Measurements from ENCODE around the gene BEAN1. TPM values are rescaled to one million over a fixed set of nuclear protein-coding genes. Genes with fewer than 3 reads are reported as not detected.
"Not testable (repeated sequence)": the region's sequence is repeated elsewhere in the genome, so short reads cannot be mapped to it uniquely, and the experiment has no call there.

Gene BEAN1
- total RNA-seq, 1 donor from 2014 or later, result 1.2 TPM

DNA sequence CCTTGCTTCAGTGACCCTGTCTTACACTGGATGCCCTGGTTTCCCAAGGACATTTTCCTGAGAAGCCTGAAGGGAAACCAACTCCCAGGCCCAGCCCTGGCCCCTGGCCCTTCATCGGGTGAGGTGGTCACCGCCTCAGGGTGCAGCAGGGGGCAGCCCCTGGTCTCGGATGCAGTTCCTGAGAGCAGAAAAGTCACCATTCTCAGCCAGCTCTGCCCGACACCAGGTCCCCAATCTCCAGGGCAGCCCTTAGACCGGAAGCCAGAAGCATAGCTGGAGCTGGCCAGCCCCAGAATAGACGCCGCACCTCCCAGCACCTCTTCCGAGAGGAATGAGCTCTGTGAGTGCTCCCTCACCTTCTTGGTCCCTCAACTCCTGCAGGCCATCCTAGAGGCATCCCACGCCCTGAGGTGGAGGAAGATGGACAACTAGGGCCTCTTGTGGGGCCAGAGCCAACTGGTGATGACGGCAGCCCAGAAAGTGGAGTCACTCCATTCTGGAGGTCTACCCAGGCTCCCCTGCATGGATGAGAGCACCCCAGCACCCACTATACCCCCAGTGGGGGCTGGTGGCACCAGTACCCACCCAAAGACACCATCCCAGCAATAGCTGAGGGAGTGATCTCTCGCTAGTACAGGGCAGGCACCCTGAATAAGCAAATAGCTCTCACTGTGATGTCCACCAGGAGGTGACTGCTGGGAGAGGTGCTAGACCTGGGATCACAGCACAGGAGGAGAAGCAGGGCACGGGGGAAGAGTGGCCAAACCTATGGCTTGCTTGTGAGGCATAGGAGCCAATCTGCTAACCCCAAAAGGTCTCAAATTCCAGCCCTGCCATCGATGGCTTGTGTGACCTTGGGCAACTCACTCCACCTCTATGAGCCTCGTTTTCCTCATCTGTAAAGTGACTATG, 66.7 kb downstream of the BEAN1 start:
- H3K9ac ChIP-seq (ENCODE audit: low read length), result no peak overlapping the region
- H3K9me3 ChIP-seq (ENCODE audit: insufficient read depth, low read depth, low read length), result no peaks in the 10 kb centered on the region
- Mint-ChIP-seq H3K9me3 (ENCODE audit: unreplicated experiment) (peaks cover 16% of the 10 kb centered on the region), H3K27ac (ENCODE audit: unreplicated experiment) (no peak overlapping the region), H3K4me3 (ENCODE audit: unreplicated experiment) (no peak overlapping the region), H3K36me3 (ENCODE audit: low read depth, unreplicated experiment) (peaks cover 9% of the 10 kb centered on the region), H3K27me3 (ENCODE audit: low read depth, unreplicated experiment) (peaks cover 38% of the 10 kb centered on the region), H3K4me1 (ENCODE audit: low read depth, unreplicated experiment) (peaks cover 2% of the 10 kb centered on the region)
- H3K79me2 ChIP-seq (ENCODE audit: insufficient read depth, low read length), result no peaks in the 10 kb centered on the region
- no peaks in the 10 kb centered on the region for H3K4me1 ChIP-seq (ENCODE audit: insufficient read depth, low read length)
- H3K27ac ChIP-seq (ENCODE audit: low read depth, low read length), result no peak overlapping the region
- no peak overlapping the region for H3K4me3 ChIP-seq (ENCODE audit: insufficient read depth, low read depth, low read length)
- no peak for DNase-seq (ENCODE audit: low read depth)
- no peak overlapping the region for H3K4me2 ChIP-seq (ENCODE audit: low read length)
- no peak for TF ChIP-seq EZH2 (IDR thresholded peaks at IDR 0.05; ENCODE audit: insufficient read depth, low read length)
- TF ChIP-seq, protein P1, sequence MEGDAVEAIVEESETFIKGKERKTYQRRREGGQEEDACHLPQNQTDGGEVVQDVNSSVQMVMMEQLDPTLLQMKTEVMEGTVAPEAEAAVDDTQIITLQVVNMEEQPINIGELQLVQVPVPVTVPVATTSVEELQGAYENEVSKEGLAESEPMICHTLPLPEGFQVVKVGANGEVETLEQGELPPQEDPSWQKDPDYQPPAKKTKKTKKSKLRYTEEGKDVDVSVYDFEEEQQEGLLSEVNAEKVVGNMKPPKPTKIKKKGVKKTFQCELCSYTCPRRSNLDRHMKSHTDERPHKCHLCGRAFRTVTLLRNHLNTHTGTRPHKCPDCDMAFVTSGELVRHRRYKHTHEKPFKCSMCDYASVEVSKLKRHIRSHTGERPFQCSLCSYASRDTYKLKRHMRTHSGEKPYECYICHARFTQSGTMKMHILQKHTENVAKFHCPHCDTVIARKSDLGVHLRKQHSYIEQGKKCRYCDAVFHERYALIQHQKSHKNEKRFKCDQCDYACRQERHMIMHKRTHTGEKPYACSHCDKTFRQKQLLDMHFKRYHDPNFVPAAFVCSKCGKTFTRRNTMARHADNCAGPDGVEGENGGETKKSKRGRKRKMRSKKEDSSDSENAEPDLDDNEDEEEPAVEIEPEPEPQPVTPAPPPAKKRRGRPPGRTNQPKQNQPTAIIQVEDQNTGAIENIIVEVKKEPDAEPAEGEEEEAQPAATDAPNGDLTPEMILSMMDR (IDR thresholded peaks at IDR 0.05; ENCODE audit: insufficient read depth, low read depth, low read length), result no peak
- H3K27me3 ChIP-seq (ENCODE audit: insufficient read depth, low read length), result no peaks in the 10 kb centered on the region
- no peak for FAIRE-seq
- no peaks in the 10 kb centered on the region for H4K20me1 ChIP-seq (ENCODE audit: insufficient read depth, low read length)
- no peaks in the 10 kb centered on the region for H3K36me3 ChIP-seq (ENCODE audit: insufficient read depth, low read length)
- no peak overlapping the region for H2AFZ ChIP-seq (ENCODE audit: low read depth, low read length)

DNA sequence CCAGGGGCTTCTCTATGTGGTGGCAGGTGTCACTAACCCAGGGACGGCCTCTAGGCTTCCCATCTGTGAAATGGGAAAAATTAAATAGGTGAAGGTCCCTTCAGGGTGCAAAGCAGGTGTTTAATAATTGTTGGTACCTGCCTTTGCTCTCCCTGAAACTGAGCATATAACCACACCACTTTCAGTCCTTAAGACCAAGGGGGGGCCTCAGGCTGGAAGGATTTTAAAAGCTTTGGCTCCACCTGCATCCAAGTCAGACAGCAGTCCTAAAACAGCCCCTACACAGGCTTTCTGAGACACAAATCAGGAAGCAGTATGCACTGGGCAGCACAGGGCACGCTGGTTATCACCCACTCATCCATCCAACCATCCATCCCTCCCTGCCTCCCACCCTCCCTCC, 67.8 kb downstream of the BEAN1 start:
- DNase-seq (ENCODE audit: low read depth) (no peak), FAIRE-seq (no peak)
- Mint-ChIP-seq H3K36me3 (ENCODE audit: low read depth, unreplicated experiment) (peaks cover 9% of the 10 kb centered on the region), H3K9me3 (ENCODE audit: unreplicated experiment) (peaks cover 19% of the 10 kb centered on the region), H3K4me1 (ENCODE audit: low read depth, unreplicated experiment) (no peaks in the 10 kb centered on the region), H3K27me3 (ENCODE audit: low read depth, unreplicated experiment) (peaks cover 38% of the 10 kb centered on the region), H3K27ac (ENCODE audit: unreplicated experiment) (no peak overlapping the region), H3K4me3 (ENCODE audit: unreplicated experiment) (no peak overlapping the region)
- no peaks in the 10 kb centered on the region for H4K20me1 ChIP-seq (ENCODE audit: insufficient read depth, low read length)
- H3K79me2 ChIP-seq (ENCODE audit: insufficient read depth, low read length), result no peaks in the 10 kb centered on the region
- H3K4me3 ChIP-seq (ENCODE audit: insufficient read depth, low read depth, low read length), result no peak overlapping the region
- H3K4me2 ChIP-seq (ENCODE audit: low read length), result no peak overlapping the region
- H3K4me1 ChIP-seq (ENCODE audit: insufficient read depth, low read length), result no peaks in the 10 kb centered on the region
- no peak overlapping the region for H3K27ac ChIP-seq (ENCODE audit: low read depth, low read length)
- TF ChIP-seq, protein P1 (IDR thresholded peaks at IDR 0.05; ENCODE audit: insufficient read depth, low read depth, low read length), result no peak
- TF ChIP-seq EZH2 (IDR thresholded peaks at IDR 0.05; ENCODE audit: insufficient read depth, low read length), result no peak
- H3K9ac ChIP-seq (ENCODE audit: low read length), result no peak overlapping the region
- H2AFZ ChIP-seq (ENCODE audit: low read depth, low read length), result no peak overlapping the region
- H3K9me3 ChIP-seq (ENCODE audit: insufficient read depth, low read depth, low read length), result no peaks in the 10 kb centered on the region
- no peaks in the 10 kb centered on the region for H3K36me3 ChIP-seq (ENCODE audit: insufficient read depth, low read length)
- no peaks in the 10 kb centered on the region for H3K27me3 ChIP-seq (ENCODE audit: insufficient read depth, low read length)

DNA sequence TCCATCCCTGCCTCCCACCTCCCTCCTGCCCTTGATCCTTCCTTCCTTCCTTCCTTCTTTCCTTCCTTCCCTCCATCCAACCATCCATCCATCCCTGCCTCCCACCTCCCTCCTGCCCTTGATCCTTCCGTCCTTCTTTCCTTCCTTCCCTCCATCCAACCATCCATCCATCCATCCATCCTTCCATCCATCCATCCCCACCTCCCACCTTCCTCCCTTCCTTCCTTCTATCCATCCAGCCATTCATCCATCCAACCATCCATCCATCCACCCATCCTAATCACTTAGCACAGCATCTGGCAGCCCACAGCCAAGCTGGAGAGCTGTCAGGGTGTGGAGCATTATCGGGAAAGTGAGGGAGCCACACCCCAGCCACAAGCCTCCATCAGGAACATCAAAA, 68.3 kb downstream of the BEAN1 start:
- Histone ChIP-seq H3K9me3 (ENCODE audit: insufficient read depth, low read depth, low read length) (no peaks in the 10 kb centered on the region), H3K36me3 (ENCODE audit: insufficient read depth, low read length) (no peaks in the 10 kb centered on the region), H2AFZ (ENCODE audit: low read depth, low read length) (no peak overlapping the region), H4K20me1 (ENCODE audit: insufficient read depth, low read length) (no peaks in the 10 kb centered on the region), H3K4me1 (ENCODE audit: insufficient read depth, low read length) (no peaks in the 10 kb centered on the region), H3K4me2 (ENCODE audit: low read length) (no peak overlapping the region), H3K4me3 (ENCODE audit: insufficient read depth, low read depth, low read length) (no peak overlapping the region), H3K27me3 (ENCODE audit: insufficient read depth, low read length) (no peaks in the 10 kb centered on the region), H3K79me2 (ENCODE audit: insufficient read depth, low read length) (no peaks in the 10 kb centered on the region), H3K9ac (ENCODE audit: low read length) (no peak overlapping the region), H3K27ac (ENCODE audit: low read depth, low read length) (no peak overlapping the region)
- no peak overlapping the region for H3K4me3 Mint-ChIP-seq (ENCODE audit: unreplicated experiment)
- TF ChIP-seq, protein P1 (IDR thresholded peaks at IDR 0.05; ENCODE audit: insufficient read depth, low read depth, low read length), result no peak
- no peak for TF ChIP-seq EZH2 (IDR thresholded peaks at IDR 0.05; ENCODE audit: insufficient read depth, low read length)
- DNase-seq (ENCODE audit: low read depth) (no peak), FAIRE-seq (no peak)
- peaks cover 19% of the 10 kb centered on the region for H3K9me3 Mint-ChIP-seq (ENCODE audit: unreplicated experiment)
- no peak overlapping the region for H3K27ac Mint-ChIP-seq (ENCODE audit: unreplicated experiment)
- peaks cover 9% of the 10 kb centered on the region for H3K36me3 Mint-ChIP-seq (ENCODE audit: low read depth, unreplicated experiment)
- no peaks in the 10 kb centered on the region for H3K4me1 Mint-ChIP-seq (ENCODE audit: low read depth, unreplicated experiment)
- peaks cover 39% of the 10 kb centered on the region for H3K27me3 Mint-ChIP-seq (ENCODE audit: low read depth, unreplicated experiment)

DNA sequence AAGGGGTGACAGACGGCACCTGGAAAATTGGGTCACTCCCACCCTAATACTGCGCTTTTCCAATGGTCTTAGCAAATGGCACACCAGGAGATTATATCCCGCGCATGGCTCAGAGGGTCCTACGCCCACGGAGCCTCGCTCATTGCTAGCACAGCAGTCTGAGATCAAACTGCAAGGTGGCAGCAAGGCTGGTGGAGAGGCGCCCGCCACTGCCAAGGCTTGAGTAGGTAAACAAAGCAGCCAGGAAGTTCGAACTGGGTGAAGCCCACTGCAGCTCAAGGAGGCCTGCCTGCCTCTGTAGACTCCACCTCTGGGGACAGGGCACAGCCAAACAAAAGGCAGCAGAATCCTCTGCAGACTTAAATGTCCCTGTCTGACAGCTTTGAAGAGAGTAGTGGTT, 69.1 kb downstream of the BEAN1 start:
- H3K36me3 ChIP-seq (ENCODE audit: insufficient read depth, low read length); H3K27ac ChIP-seq (ENCODE audit: low read depth, low read length); H3K27ac Mint-ChIP-seq (ENCODE audit: unreplicated experiment); H3K4me3 ChIP-seq (ENCODE audit: insufficient read depth, low read depth, low read length); FAIRE-seq; H3K4me3 Mint-ChIP-seq (ENCODE audit: unreplicated experiment); H3K4me2 ChIP-seq (ENCODE audit: low read length); H3K4me1 Mint-ChIP-seq (ENCODE audit: low read depth, unreplicated experiment); H3K9ac ChIP-seq (ENCODE audit: low read length); H3K4me1 ChIP-seq (ENCODE audit: insufficient read depth, low read length); H3K36me3 Mint-ChIP-seq (ENCODE audit: low read depth, unreplicated experiment); H3K79me2 ChIP-seq (ENCODE audit: insufficient read depth, low read length); H2AFZ ChIP-seq (ENCODE audit: low read depth, low read length); H4K20me1 ChIP-seq (ENCODE audit: insufficient read depth, low read length); H3K27me3 ChIP-seq (ENCODE audit: insufficient read depth, low read length); DNase-seq (ENCODE audit: low read depth); H3K9me3 ChIP-seq (ENCODE audit: insufficient read depth, low read depth, low read length): not testable (repeated sequence)
- H3K27me3 Mint-ChIP-seq (ENCODE audit: low read depth, unreplicated experiment), result peaks cover 37% of the 10 kb centered on the region
- peaks cover 19% of the 10 kb centered on the region for H3K9me3 Mint-ChIP-seq (ENCODE audit: unreplicated experiment)

All from astrocyte (in vitro differentiated cells and primary cell).